NCI-H524 treated with DMSO at 0.1 percent for 48 hours (cell line): ENCODE results near the gene GET4.
"Not testable (repeated sequence)": the region's sequence is repeated elsewhere in the genome, so short reads cannot be mapped to it uniquely, and the experiment has no call there.

Source experiments
- DNase-seq: peaks from one replicate; lab custom pipeline; 2025; lab: John Stamatoyannopoulos, UW

GET4 gene

DNA sequence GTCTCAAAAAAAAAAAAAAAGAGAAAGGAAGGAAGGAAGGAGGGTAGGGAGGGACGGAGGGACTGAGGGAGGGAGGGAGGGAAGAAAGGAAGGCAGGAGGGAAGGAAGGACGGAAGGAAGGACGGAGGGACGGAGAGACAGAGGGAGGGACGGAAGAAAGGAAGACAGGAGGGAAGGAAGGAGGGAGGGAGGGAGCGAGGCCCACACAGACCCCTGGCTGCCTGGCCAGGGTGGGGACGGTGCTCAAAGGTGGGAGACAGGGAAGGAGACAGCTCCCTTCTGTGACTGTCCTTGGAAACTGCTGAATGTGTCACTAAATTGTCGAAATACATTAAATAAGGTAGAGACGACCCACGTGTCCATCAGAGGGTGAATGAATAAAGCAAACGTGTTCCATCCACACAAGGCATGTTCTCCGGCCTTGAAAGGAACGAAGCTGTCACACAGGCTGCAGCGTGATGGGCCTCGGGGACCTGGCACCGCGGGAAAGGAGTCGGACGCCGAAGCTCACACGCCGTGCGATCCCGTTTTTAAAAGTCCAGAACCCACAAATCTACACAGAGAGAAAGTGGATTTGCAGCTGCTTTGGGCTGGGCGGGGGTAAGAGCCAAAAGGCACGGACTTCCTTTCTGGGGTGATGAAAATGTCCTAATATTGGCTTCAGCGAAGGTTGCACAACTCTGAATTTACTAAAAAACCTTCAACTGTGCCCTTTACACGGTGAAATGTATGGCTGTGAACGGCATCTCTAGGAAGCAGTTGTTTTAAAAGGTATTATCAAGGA is 54.8 kb downstream of the GET4 start:
- DNase-seq = no peak

GRCh38 chr7:931871-932650 is 55.7 kb downstream of the GET4 start:
- no peak for DNase-seq

DNA sequence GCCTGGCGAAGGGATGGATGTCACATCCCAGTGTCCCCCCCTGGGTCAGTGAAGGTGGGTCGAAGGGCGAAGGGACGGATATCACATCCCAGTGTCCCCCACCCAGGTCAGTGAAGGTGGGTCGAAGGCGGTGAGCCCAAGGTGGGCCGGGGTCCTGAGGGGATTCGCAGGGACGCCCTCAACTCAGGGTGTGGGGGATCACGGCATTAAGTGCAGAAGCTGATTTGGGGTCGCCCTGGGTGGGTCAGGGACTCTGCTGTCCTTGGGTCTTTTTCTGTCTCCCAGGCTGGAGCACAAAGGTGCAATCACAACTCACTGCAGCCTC is 56.3 kb downstream of the GET4 start:
- DNase-seq = no peak

DNA sequence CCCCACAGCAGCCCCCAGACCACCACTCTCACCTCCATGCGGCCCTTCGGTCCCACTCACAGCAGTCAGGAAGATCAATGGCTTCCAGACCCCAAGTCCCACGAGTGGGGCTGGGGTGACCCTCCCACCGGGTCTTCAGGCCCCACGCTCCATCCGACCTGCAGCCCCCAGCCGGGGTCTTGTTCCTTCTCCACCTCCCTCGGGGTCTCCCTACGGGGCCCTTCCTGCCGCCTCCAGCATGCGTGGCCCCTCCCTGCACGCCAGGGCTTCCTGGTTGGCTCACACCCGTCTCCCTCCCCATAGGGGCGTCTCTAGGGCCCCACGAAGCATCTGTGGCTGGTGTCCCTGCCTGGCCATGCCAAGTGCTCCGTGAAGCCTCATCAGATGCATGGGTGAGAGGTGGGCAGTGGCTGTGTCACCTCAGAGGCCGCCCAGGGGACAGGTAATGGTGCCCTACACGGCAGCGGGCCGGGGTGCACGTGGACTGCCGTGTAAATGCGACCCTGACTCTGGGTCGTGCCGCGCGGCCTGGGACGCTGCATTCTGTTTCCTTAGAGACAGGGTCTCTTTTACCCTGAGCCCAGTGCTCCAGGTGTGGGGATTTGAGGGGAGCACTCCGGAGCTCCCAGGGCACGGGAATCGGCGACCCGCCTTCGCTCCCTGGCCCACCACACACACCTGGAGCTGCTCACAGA is 58.3 kb downstream of the GET4 start:
- DNase-seq = no peak

- DNase-seq = no peak
Observed at GRCh38 chr7:935164-935873, 59.0 kb downstream of the GET4 start.

DNA sequence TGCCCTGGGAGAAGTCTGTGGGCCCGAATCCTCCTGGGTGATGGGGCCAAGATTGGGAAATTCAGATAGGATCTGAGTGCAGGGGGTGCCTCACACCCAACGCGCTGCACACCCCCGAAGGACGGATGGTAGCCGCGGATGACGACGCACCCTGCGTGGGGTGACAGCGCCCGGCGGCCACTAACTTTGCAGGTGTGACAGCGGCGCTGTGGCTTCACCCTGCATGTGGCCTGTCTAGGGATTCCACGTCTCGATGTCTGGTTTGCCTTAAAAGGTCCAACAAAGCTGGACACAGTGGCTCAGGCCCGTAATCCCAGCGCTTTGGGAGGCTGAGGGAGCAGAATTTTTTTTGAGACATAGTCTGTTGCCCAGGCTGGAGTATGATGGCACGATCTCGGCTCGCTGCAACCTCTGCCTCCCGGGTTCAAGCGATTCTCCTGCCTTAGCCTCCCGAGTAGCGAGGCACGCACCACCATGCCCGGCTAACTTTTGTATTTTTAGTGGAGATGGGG is 59.6 kb downstream of the GET4 start:
- DNase-seq = no peak

GRCh38 chr7:936386-937054 is 60.2 kb downstream of the GET4 start:
- DNase-seq = no peak

GRCh38 chr7:937856-938484 is 61.6 kb downstream of the GET4 start:
- no peak for DNase-seq

DNA sequence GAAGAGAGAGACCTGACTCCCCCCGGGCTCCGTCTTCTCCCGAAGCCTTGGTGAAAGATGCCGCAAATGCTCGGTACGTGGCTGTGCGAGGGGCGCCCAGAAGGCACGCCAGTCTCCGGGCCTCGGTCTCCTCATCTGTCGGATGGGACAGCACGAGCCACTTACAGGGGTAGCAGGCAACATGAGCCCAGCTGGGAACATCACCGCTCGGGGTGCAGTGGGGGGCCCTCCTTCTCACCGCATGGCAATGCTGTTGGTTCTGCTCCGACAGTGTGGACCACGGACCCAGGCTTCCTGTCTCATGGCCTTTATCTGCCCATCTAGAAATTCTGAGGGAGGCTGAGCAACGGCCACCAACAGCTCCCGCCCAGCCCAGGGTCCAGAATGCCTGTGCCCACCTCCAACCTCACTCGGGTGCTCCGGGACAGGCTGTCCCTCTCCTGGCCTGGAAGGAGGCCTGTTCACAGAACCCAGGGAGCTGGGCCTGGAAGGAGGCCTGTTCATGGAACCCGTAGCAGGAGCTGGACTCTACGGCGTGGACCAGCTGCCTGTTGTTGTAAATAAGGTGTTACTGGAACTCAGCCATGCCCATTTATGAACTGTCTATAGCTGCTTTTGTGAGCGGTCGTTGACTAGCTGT is 62.3 kb downstream of the GET4 start:
- DNase-seq = no peak

DNA sequence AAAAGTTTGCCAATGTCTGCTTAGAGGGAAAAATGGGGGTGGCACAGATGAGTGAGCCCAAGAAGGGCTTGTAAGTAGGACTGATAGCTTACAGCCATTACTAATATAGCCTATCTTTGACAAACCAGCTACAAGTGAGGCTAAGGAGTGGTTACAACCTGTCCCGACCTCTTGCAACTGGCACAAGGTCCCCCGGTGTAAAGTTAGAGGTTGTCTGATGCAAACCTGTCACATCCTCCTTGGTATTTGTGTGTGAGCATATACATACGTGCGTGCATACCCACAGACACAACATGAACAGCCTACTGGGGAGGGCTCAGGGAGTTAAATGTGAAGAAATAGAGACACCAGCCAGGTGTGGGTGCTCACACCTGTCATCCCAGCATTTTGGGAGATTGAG is 63.5 kb downstream of the GET4 start:
- DNase-seq = no peak

DNA sequence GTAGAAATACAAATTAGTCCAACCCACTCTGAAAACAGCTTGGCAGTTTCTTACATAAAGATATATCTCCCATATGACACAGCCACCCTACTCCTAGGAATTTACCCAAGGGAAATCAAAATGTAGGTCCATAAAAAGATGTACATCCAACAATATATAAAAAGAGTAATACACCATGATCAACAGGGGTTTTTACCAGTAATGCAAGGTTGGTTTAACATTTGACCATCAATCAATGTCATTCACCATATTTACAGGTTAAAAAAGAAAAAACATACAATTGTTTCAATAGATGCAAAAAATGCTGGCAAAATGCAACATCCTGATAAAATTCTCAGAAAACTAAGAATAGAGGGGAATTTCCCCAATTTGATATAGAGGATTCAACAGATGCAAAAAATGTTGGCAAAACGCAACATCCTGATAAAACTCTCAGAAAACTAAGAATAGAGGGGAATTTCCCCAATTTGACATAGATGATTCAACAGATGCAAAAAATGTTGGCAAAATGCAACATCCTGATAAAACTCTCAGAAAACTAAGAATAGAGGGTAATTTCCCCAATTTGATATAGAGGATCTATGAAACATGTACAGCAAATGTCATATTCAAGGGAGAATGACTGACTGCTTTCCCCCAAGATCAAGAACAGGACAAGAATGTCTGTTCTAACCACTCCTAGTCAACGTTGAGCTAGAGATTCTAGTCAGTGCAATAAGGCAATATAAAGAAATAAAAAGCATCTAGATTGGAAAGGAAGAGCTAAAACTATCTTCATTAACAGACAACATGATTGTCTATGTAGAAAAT is 64.5 kb downstream of the GET4 start:
- no peak for DNase-seq

DNA sequence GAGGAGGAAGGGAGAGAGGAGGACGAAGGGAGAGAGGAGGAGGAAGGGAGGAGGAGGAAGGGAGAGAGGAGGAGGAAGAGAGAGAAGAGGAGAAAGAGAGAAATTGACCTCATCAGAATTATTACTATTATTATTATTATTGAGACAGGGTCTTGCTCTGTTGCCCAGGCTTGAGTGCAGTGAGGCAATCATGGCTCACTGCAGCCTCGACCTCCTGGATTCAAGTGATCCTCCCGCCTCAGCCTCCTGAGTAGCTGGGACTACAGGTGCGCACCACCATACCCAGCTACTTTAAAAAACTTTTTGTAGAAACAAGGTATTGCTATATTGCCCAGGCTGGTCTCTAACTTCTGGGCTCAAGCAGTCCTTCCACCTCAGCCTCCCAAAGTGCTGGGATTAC is 67.4 kb downstream of the GET4 start:
- DNase-seq = not testable (repeated sequence)

DNA sequence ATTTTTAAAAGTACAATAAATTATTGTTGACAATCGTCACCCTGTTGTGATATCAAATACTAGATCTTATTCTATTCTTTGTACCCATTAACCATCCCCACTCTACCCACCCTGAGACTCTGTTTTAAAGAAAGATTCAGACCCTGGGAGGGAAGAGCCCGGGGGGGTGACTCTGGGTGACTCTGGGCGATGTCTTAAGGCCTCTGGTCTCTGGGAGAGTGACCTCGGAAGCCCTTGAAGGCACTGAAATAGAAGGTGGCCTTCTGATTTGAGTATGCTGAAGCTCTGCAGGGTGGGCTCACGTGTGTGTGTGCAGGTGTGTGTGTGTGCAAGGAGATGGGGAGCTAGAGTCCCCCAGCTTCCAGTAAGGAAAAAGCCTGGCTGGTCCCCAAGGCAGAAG is 68.4 kb downstream of the GET4 start:
- DNase-seq = no peak

DNA sequence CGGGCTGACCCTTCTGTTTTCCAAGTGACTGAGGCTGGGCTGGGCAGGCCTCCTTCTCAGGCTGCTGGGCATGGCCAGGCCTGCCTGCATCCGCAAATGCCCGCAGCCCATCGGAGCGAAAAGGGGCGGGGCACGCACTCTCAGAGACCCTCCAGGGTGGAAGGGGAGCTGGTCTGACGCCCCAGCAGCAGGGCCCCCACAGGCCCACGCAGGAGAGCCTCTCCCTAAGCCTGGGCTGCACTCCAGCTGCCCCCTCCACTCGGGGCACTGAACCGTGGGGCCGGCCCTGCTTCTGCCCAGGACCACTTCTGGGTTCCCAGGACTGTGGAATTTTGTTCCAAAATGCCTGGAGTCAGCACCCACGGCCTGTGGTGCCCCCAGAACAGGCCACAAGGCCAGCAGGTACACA is 68.8 kb downstream of the GET4 start:
- DNase-seq = no peak

DNA sequence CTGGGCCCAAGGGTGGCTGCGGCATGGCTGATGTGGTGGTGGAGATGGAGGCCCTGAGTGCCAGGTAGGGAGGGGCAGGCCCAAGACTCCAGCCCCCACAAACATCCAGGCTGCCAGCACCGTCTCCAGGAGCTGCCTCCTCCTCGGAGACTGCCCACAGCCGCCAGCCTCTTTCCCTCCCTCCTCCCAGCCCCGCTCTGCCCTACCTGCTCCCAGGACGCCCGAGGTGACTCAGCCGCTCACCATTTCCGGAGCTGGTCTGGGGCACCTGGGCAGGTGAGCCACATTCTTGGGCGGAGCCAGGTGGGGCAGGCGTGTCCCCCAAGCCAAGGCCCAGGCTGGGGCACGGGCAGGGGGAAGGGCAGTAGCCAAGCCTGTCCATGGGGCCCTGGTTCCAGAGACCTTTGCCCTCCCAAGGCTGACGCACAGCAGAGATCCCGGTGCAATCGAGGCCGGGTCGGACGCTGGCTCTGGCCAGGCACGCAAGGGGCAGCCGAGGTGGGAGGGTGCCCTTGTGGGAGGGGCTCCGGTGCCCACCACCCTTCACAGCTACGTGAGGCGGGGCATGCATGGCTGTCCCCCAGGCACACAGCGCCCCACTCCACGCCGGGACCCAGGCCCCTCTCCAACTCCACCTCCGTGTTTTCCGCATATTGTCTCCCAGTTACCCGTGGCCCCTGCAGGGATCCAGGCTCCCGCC is 69.4 kb downstream of the GET4 start:
- no peak for DNase-seq
